ENCODE data around the gene EFCAB6. TPM values are rescaled to one million over a fixed set of nuclear protein-coding genes. Genes with fewer than 3 reads are reported as not detected.

Gene EFCAB6
- total and polyA plus RNA-seq, 4 donors = 1.7 to 15.4 (median 7.6) TPM

DNA sequence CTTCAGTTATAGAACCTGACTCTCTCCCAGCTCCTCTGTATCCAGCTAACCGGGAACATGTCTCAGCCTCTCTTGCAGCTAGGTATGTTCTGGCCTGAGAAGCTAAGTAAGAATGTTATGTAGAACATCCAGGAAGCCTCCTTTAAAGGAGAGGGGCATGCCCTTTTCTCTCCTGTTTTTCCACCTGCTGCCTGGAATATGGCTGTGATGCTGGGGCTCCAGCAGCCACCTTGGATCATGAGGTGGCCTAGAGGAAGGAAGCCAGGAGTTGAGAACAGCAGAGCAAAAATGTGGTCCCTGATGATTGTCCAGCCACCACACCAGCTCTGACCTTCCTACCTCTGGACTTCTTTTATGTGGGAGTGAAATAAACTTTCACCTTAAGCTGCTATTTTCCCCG, 282.6 kb downstream of the EFCAB6 start:
- H3K27ac ChIP-seq (ENCODE audit: low read depth in 1 of 2, low read length in 1 of 2) = no peak overlapping the region
- H3K4me3 ChIP-seq = no peak overlapping the region
- WGBS, 2 donors = 92 to 100% methylated on average over 2 of the region's 2 CpGs
- H3K9ac ChIP-seq (ENCODE audit: insufficient read depth in 1 of 2, low read length in 2 of 2) = no peak overlapping the region
- H3K36me3 ChIP-seq (ENCODE audit: control insufficient read depth in 4 of 4, insufficient read depth in 4 of 4, low read length in 4 of 4) = no peaks in the 10 kb centered on the region
- H3K27me3 ChIP-seq (ENCODE audit: control insufficient read depth in 3 of 3, insufficient read depth in 3 of 3, low read length in 2 of 3) = no peaks in the 10 kb centered on the region
- TF ChIP-seq, protein P1, sequence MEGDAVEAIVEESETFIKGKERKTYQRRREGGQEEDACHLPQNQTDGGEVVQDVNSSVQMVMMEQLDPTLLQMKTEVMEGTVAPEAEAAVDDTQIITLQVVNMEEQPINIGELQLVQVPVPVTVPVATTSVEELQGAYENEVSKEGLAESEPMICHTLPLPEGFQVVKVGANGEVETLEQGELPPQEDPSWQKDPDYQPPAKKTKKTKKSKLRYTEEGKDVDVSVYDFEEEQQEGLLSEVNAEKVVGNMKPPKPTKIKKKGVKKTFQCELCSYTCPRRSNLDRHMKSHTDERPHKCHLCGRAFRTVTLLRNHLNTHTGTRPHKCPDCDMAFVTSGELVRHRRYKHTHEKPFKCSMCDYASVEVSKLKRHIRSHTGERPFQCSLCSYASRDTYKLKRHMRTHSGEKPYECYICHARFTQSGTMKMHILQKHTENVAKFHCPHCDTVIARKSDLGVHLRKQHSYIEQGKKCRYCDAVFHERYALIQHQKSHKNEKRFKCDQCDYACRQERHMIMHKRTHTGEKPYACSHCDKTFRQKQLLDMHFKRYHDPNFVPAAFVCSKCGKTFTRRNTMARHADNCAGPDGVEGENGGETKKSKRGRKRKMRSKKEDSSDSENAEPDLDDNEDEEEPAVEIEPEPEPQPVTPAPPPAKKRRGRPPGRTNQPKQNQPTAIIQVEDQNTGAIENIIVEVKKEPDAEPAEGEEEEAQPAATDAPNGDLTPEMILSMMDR (IDR thresholded peaks at IDR 0.05; ENCODE audit: control extremely low read depth, extremely low read depth) = no peak
- H3K9me3 ChIP-seq (ENCODE audit: control insufficient read depth in 4 of 4, insufficient read depth in 3 of 4, low read length in 3 of 4) = peaks cover 0 to 2% (median 0%) of the 10 kb centered on the region in 4 donors
- ATAC-seq (ENCODE audit: insufficient read depth, low FRiP score) (no peak), DNase-seq (no peak)
- H3K4me1 ChIP-seq (ENCODE audit: control insufficient read depth in 5 of 5, insufficient read depth in 5 of 5, low read length in 5 of 5) = no peaks in the 10 kb centered on the region

DNA sequence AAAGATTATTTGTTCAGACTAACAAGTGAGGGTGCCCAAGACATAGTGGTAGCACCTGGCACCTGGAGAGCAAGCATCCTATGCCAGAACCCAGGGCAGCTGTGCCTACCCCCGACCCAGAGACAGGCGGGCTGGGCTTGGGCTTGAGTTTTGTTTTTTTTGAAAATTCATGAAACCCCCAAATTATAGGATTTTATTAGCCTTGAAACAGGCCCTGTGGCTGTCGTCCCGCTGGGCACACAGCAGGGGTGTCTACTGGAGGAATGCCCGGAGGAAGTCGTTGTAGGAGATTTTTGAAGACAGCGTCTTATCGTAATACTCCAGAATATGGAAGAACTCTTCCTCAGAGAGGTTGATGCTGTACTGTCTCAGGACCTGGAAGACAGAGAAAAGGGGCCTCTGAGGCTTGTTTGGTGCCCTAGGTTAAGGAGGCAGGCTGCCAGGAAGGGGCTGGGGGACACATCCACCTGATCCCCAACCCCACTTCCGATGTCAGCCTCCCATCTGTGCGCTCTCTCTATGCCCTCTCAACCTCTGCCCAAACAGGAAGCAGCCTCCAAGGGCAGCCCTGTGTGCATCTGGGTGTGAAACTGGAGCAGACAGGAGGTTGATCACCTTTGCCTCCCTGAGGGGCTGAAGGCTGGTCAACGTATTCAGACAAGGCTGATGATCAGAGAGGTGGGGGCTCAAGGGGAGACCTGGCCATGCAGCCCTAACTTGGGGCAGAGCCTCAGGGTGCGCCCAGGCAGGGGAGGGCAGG, 283.3 kb downstream of the EFCAB6 start:
- WGBS, 2 donors = 60 to 62% methylated on average over 12 of the region's 12 CpGs
- Histone ChIP-seq H3K27me3 (ENCODE audit: control insufficient read depth in 3 of 3, insufficient read depth in 3 of 3, low read length in 2 of 3) (no peaks in the 10 kb centered on the region), H3K4me1 (ENCODE audit: control insufficient read depth in 5 of 5, insufficient read depth in 5 of 5, low read length in 5 of 5) (no peaks in the 10 kb centered on the region), H3K27ac (ENCODE audit: low read depth in 1 of 2, low read length in 1 of 2) (no peak overlapping the region), H3K36me3 (ENCODE audit: control insufficient read depth in 4 of 4, insufficient read depth in 4 of 4, low read length in 4 of 4) (no peaks in the 10 kb centered on the region), H3K9ac (ENCODE audit: insufficient read depth in 1 of 2, low read length in 2 of 2) (no peak overlapping the region), H3K9me3 (ENCODE audit: control insufficient read depth in 4 of 4, insufficient read depth in 3 of 4, low read length in 3 of 4) (peaks cover 0 to 2% (median 0%) of the 10 kb centered on the region in 4 donors), H3K4me3 (no peak overlapping the region)
- ATAC-seq (ENCODE audit: insufficient read depth, low FRiP score) (no peak), DNase-seq (no peak)
- TF ChIP-seq, protein P1 (IDR thresholded peaks at IDR 0.05; ENCODE audit: control extremely low read depth, extremely low read depth) = no peak

DNA sequence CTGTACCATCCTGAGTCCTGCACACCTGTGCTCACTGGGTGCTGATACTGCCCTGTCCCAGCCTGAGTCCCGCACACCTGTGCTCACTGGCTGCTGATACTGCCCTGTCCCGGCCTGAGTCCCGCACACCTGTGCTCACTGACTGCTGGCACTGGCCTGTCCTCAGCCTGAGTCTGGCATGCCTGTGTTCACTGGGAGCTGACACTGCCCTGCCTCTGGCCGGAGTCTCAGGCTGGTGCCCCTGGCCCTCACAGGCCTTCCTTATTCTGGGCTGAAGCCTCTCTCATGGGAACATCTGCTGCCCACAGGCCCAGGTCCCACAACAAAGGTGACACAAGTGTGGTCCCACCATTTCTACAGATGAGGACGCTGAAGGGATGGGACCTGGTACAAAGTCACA, 285.2 kb downstream of the EFCAB6 start:
- Histone ChIP-seq H3K9me3 (ENCODE audit: control insufficient read depth in 4 of 4, insufficient read depth in 3 of 4, low read length in 3 of 4) (peaks cover 0 to 2% (median 0%) of the 10 kb centered on the region in 4 donors), H3K36me3 (ENCODE audit: control insufficient read depth in 4 of 4, insufficient read depth in 4 of 4, low read length in 4 of 4) (no peaks in the 10 kb centered on the region), H3K27ac (ENCODE audit: low read depth in 1 of 2, low read length in 1 of 2) (no peak overlapping the region), H3K4me3 (no peak overlapping the region), H3K9ac (ENCODE audit: insufficient read depth in 1 of 2, low read length in 2 of 2) (no peak overlapping the region), H3K4me1 (ENCODE audit: control insufficient read depth in 5 of 5, insufficient read depth in 5 of 5, low read length in 5 of 5) (no peaks in the 10 kb centered on the region), H3K27me3 (ENCODE audit: control insufficient read depth in 3 of 3, insufficient read depth in 3 of 3, low read length in 2 of 3) (no peaks in the 10 kb centered on the region)
- ATAC-seq (ENCODE audit: insufficient read depth, low FRiP score) (no peak), DNase-seq (no peak)
- 86 to 92% methylated on average over 5 of the region's 5 CpGs for WGBS, 2 donors
- TF ChIP-seq, protein P1 (IDR thresholded peaks at IDR 0.05; ENCODE audit: control extremely low read depth, extremely low read depth) = no peak
